D721Med (cell line): ENCODE data around the gene OR6Y1.
A peak's percentile ranks its signal among the peaks of the same experiment; 100 is the strongest.

ENCODE experiments used
- DNase-seq: peaks from one replicate; pipeline ENCODE4 v3.0.0; 2011; ENCODE audit warnings: low spot score; ENCODE audit not compliant: insufficient read length
- FAIRE-seq: peaks from 2 replicates; lab custom pipeline; 2011; peaks lifted over from hg19 to GRCh38; lab: Jason Lieb, UNC
- CTCF ChIP-seq: IDR thresholded peaks from 2 replicates; pipeline ENCODE4 v1.5.1; 2012; ENCODE audit warnings: mild to moderate bottlenecking, control low read depth; ENCODE audit not compliant: insufficient read depth; ENCODE audit errors: missing control alignments

Gene OR6Y1

GRCh38 chr1:158509471-158510156 is 44.6 kb downstream of the OR6Y1 start:
- no peak for TF ChIP-seq CTCF
- no peak for FAIRE-seq
- DNase-seq = no peak

- DNase-seq (no peak), FAIRE-seq (no peak)
- no peak for TF ChIP-seq CTCF
Observed at GRCh38 chr1:158507511-158507910, 46.7 kb downstream of the OR6Y1 start.

- FAIRE-seq = no peak
- TF ChIP-seq CTCF = peak; percentile 51
- DNase-seq = no peak
Observed at GRCh38 chr1:158506369-158506987, 47.7 kb downstream of the OR6Y1 start.

- DNase-seq (no peak), FAIRE-seq (no peak)
- peak; percentile 22 for TF ChIP-seq CTCF
Observed at GRCh38 chr1:158496374-158496773, 57.8 kb downstream of the OR6Y1 start.

GRCh38 chr1:158494796-158495195 is 59.4 kb downstream of the OR6Y1 start:
- FAIRE-seq (no peak), DNase-seq (no peak)
- no peak for TF ChIP-seq CTCF
